ENCODE data around the gene INPP5A.

GRCh38 chr10:132545659-132546367 is 8.2 kb downstream of the INPP5A start:
- no peak for TF ChIP-seq POLR2A (IDR thresholded peaks at IDR 0.05; ENCODE audit: low read length)
- TF ChIP-seq GATA1 (IDR thresholded peaks at IDR 0.05; ENCODE audit: low read depth, low read length): no peak

Measured in erythroblast (primary cell).